HFF-Myc (cell line): ENCODE measurements around the gene PUM2.

ENCODE experiments used
- DNase-seq: peaks from one replicate; pipeline ENCODE4 v3.0.0-alpha.2; 2011; ENCODE audit warnings: low read depth; ENCODE audit errors: extremely low read depth
- H3K4me3 ChIP-seq: replicated peaks from 2 replicates; pipeline ENCODE4 v1.5.1; 2011; ENCODE audit warnings: low read depth, mild to moderate bottlenecking, control low read depth, low read length
- TF ChIP-seq, protein P1 (sequence below): IDR thresholded peaks from 2 replicates; pipeline ENCODE4 v1.5.1; 2012; ENCODE audit warnings: mild to moderate bottlenecking, low read depth, low read length, control low read depth; ENCODE audit errors: missing control alignments

PUM2 gene

DNA sequence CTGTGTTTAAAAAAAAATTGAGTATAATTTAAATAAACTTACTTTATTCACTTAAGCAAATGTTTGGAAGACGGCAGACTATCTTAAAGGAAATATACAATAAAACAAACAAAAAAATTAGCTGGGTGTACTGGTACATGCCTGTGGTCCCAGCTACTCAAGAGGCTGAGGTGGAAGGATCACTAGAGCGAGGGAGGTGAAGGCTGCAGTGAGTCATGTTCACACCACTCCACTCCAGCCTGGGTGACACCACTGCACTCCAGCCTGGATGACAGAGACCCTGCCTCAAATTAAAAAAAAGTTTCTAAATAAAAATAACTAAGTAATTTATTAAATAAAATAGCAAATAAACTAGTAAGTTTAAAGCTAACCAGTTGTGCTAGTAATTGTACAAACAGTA lies 7.5 kb downstream of the PUM2 start:
- H3K4me3 ChIP-seq = no peak overlapping the region
- TF ChIP-seq, protein P1, sequence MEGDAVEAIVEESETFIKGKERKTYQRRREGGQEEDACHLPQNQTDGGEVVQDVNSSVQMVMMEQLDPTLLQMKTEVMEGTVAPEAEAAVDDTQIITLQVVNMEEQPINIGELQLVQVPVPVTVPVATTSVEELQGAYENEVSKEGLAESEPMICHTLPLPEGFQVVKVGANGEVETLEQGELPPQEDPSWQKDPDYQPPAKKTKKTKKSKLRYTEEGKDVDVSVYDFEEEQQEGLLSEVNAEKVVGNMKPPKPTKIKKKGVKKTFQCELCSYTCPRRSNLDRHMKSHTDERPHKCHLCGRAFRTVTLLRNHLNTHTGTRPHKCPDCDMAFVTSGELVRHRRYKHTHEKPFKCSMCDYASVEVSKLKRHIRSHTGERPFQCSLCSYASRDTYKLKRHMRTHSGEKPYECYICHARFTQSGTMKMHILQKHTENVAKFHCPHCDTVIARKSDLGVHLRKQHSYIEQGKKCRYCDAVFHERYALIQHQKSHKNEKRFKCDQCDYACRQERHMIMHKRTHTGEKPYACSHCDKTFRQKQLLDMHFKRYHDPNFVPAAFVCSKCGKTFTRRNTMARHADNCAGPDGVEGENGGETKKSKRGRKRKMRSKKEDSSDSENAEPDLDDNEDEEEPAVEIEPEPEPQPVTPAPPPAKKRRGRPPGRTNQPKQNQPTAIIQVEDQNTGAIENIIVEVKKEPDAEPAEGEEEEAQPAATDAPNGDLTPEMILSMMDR = no peak
- no peak for DNase-seq

DNA sequence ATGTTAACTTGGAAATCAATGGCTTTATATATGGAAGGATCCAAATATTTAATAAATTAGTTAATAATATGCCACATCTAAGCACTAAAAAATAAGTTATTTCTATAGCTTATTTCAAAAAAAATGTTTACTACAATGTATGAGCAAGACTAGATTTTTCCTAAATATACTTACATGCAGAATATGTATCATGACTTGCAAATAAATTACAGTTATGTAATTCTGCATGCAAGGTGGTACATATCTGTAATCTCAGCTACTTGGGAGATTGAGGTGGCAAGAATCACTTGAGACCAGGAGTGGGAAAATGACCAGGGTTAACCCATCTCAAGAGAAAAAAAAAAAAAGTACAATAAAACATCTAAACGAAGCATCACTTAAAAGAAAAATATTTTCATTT lies 11.6 kb downstream of the PUM2 start:
- TF ChIP-seq, protein P1 = no peak
- no peak for DNase-seq
- no peak overlapping the region for H3K4me3 ChIP-seq

DNA sequence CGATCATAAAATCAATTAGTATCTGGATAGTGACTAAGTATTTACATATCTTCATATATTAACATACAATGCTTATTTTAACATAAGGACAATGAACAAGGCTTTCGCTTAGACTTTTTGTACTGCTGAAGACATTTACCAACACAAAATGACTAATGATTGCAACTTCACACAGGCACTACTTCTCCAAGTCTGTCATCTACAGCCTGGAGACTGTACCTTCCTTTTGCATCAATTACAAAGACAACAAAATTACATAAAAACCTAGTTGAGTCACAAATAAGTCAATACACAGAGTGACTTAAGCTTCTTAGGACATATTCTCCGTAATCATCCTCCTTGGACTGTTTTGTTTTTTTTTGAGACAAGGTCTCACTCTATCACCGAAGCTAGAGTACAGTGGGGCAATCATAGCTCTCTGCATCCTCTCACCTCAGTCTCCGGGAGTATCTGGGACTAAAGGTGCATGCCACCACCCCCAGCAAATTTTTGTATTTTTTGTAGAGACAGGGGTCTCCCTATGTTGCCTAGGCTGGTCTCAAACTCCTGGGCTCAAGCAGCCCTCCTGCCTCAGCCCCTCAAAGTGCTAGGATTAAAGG lies 15.9 kb downstream of the PUM2 start:
- TF ChIP-seq, protein P1 = no peak
- DNase-seq = no peak
- no peak overlapping the region for H3K4me3 ChIP-seq

DNA sequence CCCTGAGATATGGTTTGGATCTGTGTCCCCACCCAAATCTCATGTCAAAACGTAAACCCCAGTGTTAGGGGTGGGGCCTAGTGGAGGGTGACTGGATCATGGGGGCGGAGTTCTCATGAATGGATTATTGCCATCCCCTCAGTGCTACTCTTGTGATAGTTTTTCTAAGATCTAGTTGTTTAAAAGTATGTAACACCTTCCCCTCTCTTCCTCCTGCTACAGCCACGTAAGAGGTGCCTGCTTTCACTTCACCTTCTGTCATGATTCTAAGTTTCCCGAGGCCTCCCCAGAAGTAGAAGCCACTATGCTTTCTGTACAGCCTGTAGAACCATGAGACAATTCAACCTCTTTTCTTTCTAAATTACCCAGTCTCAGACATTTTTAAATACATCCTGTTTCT lies 16.9 kb downstream of the PUM2 start:
- no peak for DNase-seq
- TF ChIP-seq, protein P1 = no peak
- H3K4me3 ChIP-seq = no peak overlapping the region

DNA sequence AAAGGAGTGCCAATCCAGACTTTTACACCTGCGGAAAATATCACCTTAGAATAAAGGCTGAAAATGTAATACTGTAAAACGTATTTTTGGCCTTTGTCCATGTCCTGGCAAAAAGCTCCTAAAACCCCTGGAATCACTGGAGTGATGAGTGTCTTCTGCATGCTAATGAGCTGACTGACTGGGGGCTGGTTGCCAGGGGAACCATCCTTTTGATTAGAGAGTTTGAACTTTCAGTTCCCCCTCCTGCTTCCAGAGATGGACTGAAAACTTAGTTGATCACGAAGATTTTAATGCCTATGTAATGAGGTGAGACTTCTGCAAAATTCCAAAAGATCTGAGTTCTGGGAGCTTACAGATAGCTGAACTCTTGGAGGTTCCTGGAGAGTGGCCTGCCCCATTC lies 20.5 kb downstream of the PUM2 start:
- TF ChIP-seq, protein P1 = no peak
- no peak overlapping the region for H3K4me3 ChIP-seq
- no peak for DNase-seq

DNA sequence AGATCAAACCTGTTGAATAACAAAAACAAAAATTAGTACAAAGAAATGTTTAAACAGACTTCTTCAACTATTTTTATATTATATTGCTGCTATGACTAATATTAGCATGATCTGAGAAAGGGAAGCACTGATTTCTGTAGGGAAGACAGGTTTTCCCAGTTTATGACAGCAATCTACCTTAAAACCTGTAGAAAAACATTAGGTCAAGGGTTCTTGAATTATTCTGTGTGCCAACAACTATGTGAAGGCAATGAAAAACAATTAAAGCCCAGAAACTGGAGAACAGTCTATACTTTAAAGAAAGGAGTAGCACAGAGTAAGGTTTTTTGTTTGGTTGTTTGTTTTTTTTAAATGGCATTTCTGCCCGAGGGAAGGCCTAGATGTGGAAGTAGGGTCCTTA lies 23.3 kb downstream of the PUM2 start:
- H3K4me3 ChIP-seq = no peak overlapping the region
- DNase-seq = no peak
- TF ChIP-seq, protein P1 = no peak
